Measurements from ENCODE around the gene FRAS1. TPM values are rescaled to one million over a fixed set of nuclear protein-coding genes. Genes with fewer than 3 reads are reported as not detected.

The FRAS1 gene
- total RNA-seq, 2 experiments from 2014 or later: not detected

DNA sequence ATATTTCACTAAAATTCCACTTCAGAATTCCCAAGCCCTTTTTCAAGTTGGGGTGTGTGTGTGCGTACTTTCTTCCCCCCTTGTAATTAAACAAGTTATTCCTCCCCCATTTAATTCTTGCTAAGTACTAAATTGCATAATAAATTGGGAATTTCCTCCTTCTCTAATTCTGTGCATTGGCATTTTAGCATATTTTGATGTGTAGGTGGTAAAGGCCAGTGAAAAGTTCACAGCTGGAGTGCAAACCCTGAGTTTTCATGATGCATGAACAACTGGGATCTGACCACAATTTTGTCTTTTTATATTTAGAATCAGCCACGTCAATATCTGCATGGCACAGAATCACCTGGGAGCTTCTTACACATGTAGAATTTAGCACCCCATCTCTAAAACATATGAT lies 513.0 kb downstream of the FRAS1 start:
- POLR2A ChIA-PET: no interaction called here
- no peak overlapping the region for H3K4me3 Mint-ChIP-seq

DNA sequence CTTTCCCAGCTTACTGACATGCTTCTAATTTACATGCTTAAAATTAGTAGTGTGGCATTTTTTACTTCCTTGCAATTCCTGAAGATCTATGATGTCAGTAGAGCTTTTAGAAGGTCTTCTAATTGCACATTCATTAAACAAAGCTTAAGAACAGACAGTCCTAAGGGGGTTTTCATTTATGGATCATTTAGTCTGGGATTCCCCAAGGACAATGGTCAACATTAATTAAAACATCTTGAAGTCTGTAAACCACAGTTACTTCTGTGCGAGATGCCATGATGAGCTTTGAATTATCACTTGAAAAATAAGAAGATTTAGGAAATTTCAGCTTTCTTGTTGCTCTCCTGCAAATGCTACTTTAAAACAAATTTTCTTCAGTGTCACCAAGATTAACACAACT lies 514.7 kb downstream of the FRAS1 start:
- H3K4me3 Mint-ChIP-seq: no peak overlapping the region
- POLR2A ChIA-PET: no interaction called here
- ATAC-seq (ENCODE audit: poor library complexity): no peak
- H3K9me3 Mint-ChIP-seq: peaks cover 2% of the 10 kb centered on the region
- TF ChIP-seq, protein P1, sequence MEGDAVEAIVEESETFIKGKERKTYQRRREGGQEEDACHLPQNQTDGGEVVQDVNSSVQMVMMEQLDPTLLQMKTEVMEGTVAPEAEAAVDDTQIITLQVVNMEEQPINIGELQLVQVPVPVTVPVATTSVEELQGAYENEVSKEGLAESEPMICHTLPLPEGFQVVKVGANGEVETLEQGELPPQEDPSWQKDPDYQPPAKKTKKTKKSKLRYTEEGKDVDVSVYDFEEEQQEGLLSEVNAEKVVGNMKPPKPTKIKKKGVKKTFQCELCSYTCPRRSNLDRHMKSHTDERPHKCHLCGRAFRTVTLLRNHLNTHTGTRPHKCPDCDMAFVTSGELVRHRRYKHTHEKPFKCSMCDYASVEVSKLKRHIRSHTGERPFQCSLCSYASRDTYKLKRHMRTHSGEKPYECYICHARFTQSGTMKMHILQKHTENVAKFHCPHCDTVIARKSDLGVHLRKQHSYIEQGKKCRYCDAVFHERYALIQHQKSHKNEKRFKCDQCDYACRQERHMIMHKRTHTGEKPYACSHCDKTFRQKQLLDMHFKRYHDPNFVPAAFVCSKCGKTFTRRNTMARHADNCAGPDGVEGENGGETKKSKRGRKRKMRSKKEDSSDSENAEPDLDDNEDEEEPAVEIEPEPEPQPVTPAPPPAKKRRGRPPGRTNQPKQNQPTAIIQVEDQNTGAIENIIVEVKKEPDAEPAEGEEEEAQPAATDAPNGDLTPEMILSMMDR (IDR thresholded peaks at IDR 0.05): no peak
- H3K27ac Mint-ChIP-seq: no peak overlapping the region
- intact Hi-C loops (cut with DNase I, micrococcal nuclease): no loop called here
- no peaks in the 10 kb centered on the region for H3K36me3 Mint-ChIP-seq (ENCODE audit: low read depth)
- Histone ChIP-seq H3K27me3 (ENCODE audit: control insufficient read depth in 1 of 2, insufficient read depth in 2 of 2, low read length in 2 of 2) (peaks cover 0 to 5% of the 10 kb centered on the region in 2 experiments), H3K4me3 (ENCODE audit: low read length) (no peak overlapping the region), H3K36me3 (ENCODE audit: insufficient read depth, low read length) (no peaks in the 10 kb centered on the region), H3K27ac (ENCODE audit: low read depth in 1 of 2, low read length in 2 of 2) (no peak overlapping the region), H3K4me1 (ENCODE audit: insufficient read depth, low read length) (no peaks in the 10 kb centered on the region), H3K9me3 (ENCODE audit: control insufficient read depth in 1 of 2, insufficient read depth in 1 of 2, low read length in 2 of 2) (no peaks in the 10 kb centered on the region)
- peaks cover 7% of the 10 kb centered on the region for H3K27me3 Mint-ChIP-seq
- no peak for DNase-seq
- CTCF ChIA-PET: no interaction called here
- no peaks in the 10 kb centered on the region for H3K4me1 Mint-ChIP-seq (ENCODE audit: low read depth)

More for the DNA sequence above, 513.0 kb downstream of the FRAS1 start:
- H3K9me3 ChIP-seq (ENCODE audit: control insufficient read depth in 1 of 2, insufficient read depth in 1 of 2, low read length in 2 of 2): no peaks in the 10 kb centered on the region
- Mint-ChIP-seq H3K4me1 (ENCODE audit: low read depth) (no peaks in the 10 kb centered on the region), H3K9me3 (no peaks in the 10 kb centered on the region), H3K27me3 (peaks cover 7% of the 10 kb centered on the region), H3K27ac (no peak overlapping the region), H3K36me3 (ENCODE audit: low read depth) (no peaks in the 10 kb centered on the region)
- CTCF ChIA-PET: no interaction called here
- no peak overlapping the region for H3K4me3 ChIP-seq (ENCODE audit: low read length)
- peaks cover 0 to 5% of the 10 kb centered on the region in 2 experiments for H3K27me3 ChIP-seq (ENCODE audit: control insufficient read depth in 1 of 2, insufficient read depth in 2 of 2, low read length in 2 of 2)
- ATAC-seq (ENCODE audit: poor library complexity) (no peak), DNase-seq (no peak)
- no peak overlapping the region for H3K27ac ChIP-seq (ENCODE audit: low read depth in 1 of 2, low read length in 2 of 2)
- TF ChIP-seq, protein P1 (IDR thresholded peaks at IDR 0.05): no peak
- no peaks in the 10 kb centered on the region for H3K4me1 ChIP-seq (ENCODE audit: insufficient read depth, low read length)
- intact Hi-C loops (cut with DNase I, micrococcal nuclease): no loop called here
- H3K36me3 ChIP-seq (ENCODE audit: insufficient read depth, low read length): no peaks in the 10 kb centered on the region

DNA sequence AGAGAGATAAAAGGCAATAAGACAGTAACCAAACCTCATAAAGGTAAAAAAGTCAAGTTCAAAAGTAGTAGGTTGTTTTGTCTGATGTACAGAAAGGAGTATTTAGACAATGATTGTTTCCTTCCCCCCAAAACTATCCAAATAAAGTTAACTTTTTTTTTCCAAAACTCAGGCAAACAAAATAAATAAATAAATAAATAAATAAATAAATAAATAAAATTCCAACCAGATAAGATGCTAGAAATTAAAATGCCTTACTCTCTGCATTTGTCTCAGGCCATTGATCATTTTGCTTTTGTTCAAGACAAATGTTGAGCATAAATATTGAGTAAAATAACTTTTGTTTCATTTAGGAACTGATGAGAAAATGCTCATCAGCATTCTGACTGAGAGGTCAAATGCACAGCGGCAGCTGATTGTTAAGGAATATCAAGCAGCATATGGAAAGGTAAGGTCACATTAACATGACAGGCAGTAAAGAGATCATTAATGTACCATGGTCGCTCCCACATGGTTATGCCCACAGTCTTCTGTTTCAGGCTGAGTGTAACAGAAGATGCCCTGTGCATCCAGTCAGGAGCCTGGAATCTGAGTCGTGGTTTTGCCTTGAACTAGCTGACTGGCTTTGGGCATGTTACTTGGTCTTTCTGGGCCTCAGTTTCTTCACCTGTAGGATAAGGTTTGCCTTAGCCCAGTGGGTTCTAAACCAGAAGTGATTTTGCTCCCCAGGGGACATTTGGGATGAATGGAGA lies 521.7 kb downstream of the FRAS1 start:
- no peak for ATAC-seq (ENCODE audit: poor library complexity)
- TF ChIP-seq, protein P1 (IDR thresholded peaks at IDR 0.05): no peak
- H3K27ac Mint-ChIP-seq: no peak overlapping the region
- Histone ChIP-seq H3K4me3 (ENCODE audit: low read length) (no peak overlapping the region), H3K27ac (ENCODE audit: low read depth in 1 of 2, low read length in 2 of 2) (no peak overlapping the region), H3K36me3 (ENCODE audit: insufficient read depth, low read length) (no peaks in the 10 kb centered on the region), H3K27me3 (ENCODE audit: control insufficient read depth in 1 of 2, insufficient read depth in 2 of 2, low read length in 2 of 2) (no peaks in the 10 kb centered on the region), H3K9me3 (ENCODE audit: control insufficient read depth in 1 of 2, insufficient read depth in 1 of 2, low read length in 2 of 2) (no peaks in the 10 kb centered on the region), H3K4me1 (ENCODE audit: insufficient read depth, low read length) (no peaks in the 10 kb centered on the region)
- no peak for DNase-seq
- no peaks in the 10 kb centered on the region for H3K4me1 Mint-ChIP-seq (ENCODE audit: low read depth)
- H3K4me3 Mint-ChIP-seq: no peak overlapping the region
- no peaks in the 10 kb centered on the region for H3K36me3 Mint-ChIP-seq (ENCODE audit: low read depth)
- peaks cover 2% of the 10 kb centered on the region for H3K9me3 Mint-ChIP-seq
- intact Hi-C loops (cut with DNase I, micrococcal nuclease): no loop called here
- peaks cover 6% of the 10 kb centered on the region for H3K27me3 Mint-ChIP-seq
- ChIA-PET POLR2A (no interaction called here), CTCF (no interaction called here)

All from CD4-positive, alpha-beta T cell (primary cell).